PFSK-1 (cell line): ENCODE data around the gene TMEM273.

Experiments
- FOXP2 ChIP-seq: optimal IDR thresholded peaks from 2 replicates; pipeline ENCODE3; 2011; ENCODE audit warnings: borderline replicate concordance, control low read depth, inconsistent platforms; ENCODE audit not compliant: insufficient read depth; ENCODE audit errors: extremely low read length, extremely low read depth
- POLR2AphosphoS5 ChIP-seq: IDR thresholded peaks from 2 replicates; pipeline ENCODE4 v1.6.1; 2012; ENCODE audit warnings: low read depth, mild to moderate bottlenecking, control low read depth, low read length, moderate library complexity
- REST ChIP-seq, 2 experiments: IDR thresholded peaks; 2 replicates each; pipeline versions ENCODE4 v1.6.1 to v1.8.0; 2011 to 2012; ENCODE audit warnings: low read depth in 2 of 2, low read length in 2 of 2, control low read depth in 1 of 2, inconsistent platforms in 1 of 2, mild to moderate bottlenecking in 1 of 2, moderate library complexity in 1 of 2; ENCODE audit not compliant: insufficient read depth in 1 of 2
- SIN3A ChIP-seq: IDR thresholded peaks from 2 replicates; pipeline ENCODE4 v1.6.1; 2012; ENCODE audit warnings: mild to moderate bottlenecking, low read length, moderate library complexity, borderline replicate concordance; ENCODE audit not compliant: insufficient read depth
- TAF1 ChIP-seq: IDR thresholded peaks from 2 replicates; pipeline ENCODE4 v1.6.1; 2012; ENCODE audit warnings: low read length, control low read depth, borderline replicate concordance; ENCODE audit not compliant: insufficient read depth

GRCh38 chr10:49207936-49208487 lies 19.8 kb upstream of the TMEM273 start:
- TF ChIP-seq TAF1 (no peak), REST (IDR thresholded peaks at IDR 0.05; ENCODE audit: insufficient read depth in 1 of 2, low read depth in 2 of 2, low read length in 2 of 2) (no peak), POLR2AphosphoS5 (no peak), SIN3A (no peak), FOXP2 (no peak)
